GM18498 (cell line): ENCODE measurements around the gene NELL1.
A peak's percentile ranks its signal among the peaks of the same experiment; 100 is the strongest.

Experiments used
- ATAC-seq: cut with Tn5 transposase; IDR thresholded peaks from one replicate; pipeline ENCODE4 v1.9.1; 2021; ENCODE audit warnings: mild to moderate bottlenecking, moderate library complexity; ENCODE audit not compliant: unreplicated experiment

The NELL1 gene

GRCh38 chr11:21405422-21405821 lies 736.0 kb downstream of the NELL1 start:
- no peak for ATAC-seq

DNA sequence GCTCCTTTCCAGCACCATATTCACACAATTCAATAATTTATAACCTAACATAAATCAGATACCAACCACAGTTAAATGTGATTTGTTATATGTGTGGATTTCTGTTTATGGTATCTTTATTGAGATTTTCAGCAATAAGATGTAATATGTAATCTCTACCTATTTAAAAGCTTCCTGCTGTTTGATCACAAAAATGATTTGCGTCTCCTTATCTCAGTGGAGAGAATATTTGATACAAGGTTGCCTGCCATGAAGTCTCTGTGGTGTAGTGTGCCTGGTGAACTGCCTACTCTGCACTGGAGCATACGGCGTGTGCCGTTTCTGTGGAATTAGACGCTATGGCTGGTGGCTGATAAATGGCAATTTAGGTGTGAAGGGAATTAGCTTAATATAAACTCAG lies 741.1 kb downstream of the NELL1 start:
- no peak for ATAC-seq

GRCh38 chr11:21411104-21411503 lies 741.7 kb downstream of the NELL1 start:
- ATAC-seq = no peak

- no peak for ATAC-seq
Measured at GRCh38 chr11:21411597-21411996, 742.2 kb downstream of the NELL1 start.

DNA sequence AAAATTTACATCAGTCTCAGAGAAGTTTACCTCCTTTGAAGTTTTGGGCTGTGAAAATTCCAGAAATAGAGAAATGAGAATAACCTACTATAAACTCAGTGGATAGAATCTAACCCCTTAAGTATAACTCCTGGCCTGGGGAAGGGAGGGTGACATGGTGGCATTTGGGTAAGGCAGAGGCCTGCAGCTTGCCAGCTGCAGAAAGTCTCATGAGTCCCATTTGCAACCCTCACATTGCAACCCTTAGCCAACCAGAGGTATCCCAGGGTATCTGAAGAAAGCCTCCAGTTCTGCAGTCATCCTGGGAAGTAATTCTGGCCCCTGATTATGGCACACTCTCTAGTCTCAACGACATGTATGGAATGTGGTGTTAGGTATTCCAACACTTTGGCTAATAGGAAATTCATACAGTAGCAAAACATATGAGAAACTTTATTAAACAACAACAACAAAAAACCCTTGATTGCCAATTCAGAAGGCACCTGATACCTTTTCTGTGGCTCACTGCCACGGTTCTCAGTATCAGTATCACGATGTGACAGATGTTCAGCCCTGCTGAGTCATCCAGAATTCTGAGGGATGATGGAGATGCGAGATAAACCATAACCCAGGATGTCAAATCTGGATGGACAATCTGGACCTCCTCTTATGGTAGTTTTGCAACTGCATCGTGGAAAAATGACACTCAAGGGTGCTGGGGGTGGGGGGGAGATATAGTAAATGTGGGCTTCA lies 743.4 kb downstream of the NELL1 start:
- no peak for ATAC-seq

- no peak for ATAC-seq
Measured at GRCh38 chr11:21414953-21415352, 745.6 kb downstream of the NELL1 start.

- no peak for ATAC-seq
Measured at GRCh38 chr11:21415606-21416005, 746.2 kb downstream of the NELL1 start.

DNA sequence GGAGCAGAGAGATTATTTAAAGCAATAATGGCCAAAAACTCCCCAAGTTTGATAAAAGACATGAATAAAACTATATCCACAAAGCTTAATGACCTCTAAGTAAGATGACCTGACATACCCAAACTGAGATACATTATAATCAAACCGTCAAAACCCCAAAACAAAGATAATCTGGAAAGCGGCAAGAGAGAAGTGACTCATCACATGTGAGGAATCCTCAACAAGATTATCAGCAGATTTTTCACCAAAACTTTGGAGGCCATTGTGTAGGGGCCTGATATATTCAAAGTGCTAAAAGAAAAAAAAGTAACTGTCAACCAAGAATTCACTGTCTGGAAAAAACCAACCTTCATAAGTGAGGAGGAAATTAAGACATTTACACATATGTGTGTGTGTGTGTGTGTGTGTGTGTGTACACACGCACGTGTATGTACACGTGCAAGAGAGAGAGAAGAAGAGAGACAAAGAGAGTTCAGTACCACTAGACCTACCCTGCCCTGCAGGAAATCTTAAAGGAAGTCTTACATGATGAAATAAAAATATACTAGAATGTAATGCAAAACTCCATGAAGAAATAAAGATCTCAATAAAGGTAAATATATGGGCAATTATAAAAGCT lies 752.4 kb downstream of the NELL1 start:
- ATAC-seq = no peak

DNA sequence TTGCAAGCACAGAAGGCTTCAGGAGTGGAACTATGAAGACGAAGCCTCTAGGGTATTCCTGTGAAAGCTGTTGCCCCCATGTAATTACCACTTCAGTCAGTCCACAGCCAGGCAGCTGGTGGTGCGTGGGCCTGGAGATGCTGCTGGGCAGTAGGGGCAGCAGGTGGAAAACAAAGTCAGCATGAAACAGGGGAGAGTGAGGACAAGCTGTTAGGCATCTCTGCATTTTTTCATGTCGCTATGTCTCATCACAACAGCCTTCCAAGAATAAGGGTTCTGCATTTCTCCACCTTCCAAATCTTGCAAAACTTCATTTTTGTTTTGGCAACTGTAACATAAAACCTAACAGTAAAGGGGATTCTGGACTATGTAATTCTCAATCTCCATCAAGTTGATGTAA lies 757.5 kb downstream of the NELL1 start:
- no peak for ATAC-seq

DNA sequence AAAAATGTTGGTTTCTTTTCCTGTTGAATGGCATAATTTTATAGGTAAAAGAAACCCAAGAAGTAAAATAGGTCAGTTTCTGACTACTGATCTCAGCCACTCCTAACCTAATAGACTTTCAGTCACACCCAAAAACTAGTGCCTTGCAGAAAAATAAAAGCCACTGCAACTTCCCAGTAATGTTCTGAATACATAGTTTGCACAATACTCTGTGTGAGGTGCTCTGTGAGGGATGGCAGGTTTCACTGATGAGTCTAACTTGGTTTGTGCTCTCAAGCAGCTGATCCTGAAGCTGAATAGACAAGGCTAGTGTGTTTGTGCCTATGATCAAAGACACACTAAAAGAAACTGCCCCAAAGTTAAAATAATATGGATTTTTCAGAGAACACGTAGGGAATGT lies 758.3 kb downstream of the NELL1 start:
- no peak for ATAC-seq

GRCh38 chr11:21428796-21429195 lies 759.4 kb downstream of the NELL1 start:
- no peak for ATAC-seq

GRCh38 chr11:21429401-21429800 lies 760.0 kb downstream of the NELL1 start:
- ATAC-seq = no peak

DNA sequence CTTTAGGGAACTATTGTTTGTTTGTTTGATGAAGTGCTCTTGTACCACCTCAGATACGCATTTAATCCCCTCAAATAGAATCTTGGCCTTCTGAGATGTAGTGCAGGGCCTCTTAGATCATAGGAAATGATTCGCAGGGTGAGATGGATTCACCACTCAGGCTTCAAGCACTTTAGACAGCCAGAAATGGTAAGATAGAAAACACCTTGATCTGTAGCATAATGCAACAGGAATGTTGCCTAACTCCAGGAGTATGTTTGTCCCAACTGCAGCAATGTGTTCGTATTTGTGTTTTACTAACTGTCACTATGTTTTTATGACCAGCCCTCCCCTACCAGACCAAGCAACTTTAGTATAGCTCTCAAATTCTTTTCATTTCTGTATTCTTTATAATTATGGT lies 761.2 kb downstream of the NELL1 start:
- ATAC-seq = no peak

GRCh38 chr11:21446939-21447590 lies 777.7 kb downstream of the NELL1 start:
- peak; percentile 68 for ATAC-seq

GRCh38 chr11:21447871-21448270 lies 778.5 kb downstream of the NELL1 start:
- ATAC-seq = no peak

DNA sequence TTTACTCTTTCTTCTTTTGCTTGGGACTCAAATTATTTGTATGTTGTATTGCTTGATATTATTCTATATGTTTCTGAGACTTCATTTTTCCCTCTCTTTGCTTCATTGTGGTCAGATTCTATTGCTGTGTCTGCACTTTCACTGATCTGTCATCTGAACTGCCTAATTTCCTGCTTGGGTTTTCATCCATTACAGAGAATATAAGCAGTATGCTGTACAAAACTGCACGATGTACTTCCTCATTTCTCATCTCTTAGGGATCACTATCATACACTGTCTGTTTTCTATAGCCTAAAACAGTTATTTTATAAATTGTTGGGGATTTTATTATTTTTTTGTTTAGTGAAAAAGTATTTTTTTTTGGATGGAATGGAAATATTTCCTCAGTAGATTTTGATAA lies 786.8 kb downstream of the NELL1 start:
- ATAC-seq = no peak

DNA sequence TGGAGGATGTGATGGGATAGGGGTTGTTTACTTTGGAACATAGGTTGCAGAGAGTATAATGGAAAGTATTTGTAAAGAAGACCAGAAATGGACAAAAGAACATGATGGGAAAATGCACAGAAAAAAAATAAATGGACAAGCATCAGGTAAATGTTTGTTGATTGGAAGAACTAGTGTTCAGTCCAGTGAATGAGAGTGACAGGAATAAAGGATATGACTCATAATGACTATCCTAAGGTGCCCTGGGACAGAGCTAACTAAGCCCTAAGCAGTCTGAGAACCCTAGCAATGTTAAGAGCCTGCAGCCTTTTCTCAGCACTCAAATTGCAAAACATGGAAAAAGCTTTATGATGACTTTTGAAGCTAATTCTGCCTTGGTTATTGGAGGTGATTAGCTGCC lies 790.7 kb downstream of the NELL1 start:
- no peak for ATAC-seq

DNA sequence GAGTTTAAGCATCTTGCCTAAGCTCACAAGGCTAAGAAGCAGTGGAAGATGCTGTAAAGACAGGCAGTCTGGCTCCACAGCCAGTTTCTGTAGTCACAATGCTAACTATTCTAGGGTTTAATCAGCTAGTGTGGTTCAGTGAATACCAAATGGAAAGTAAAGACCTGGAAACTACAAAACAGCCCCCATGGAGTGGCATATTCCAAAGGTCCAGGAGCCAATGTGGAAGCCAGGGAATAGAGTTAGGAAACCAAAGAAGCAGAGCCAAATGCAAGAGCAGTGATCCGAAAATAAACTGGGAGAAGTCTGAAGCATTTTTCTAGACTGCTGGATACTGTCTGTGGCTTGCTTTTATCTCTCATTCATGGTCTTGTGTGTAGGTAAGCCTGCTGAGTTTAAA lies 792.3 kb downstream of the NELL1 start:
- no peak for ATAC-seq

- no peak for ATAC-seq
Measured at GRCh38 chr11:21464601-21465193, 795.3 kb downstream of the NELL1 start.

GRCh38 chr11:21465203-21465602 lies 795.8 kb downstream of the NELL1 start:
- ATAC-seq = no peak

DNA sequence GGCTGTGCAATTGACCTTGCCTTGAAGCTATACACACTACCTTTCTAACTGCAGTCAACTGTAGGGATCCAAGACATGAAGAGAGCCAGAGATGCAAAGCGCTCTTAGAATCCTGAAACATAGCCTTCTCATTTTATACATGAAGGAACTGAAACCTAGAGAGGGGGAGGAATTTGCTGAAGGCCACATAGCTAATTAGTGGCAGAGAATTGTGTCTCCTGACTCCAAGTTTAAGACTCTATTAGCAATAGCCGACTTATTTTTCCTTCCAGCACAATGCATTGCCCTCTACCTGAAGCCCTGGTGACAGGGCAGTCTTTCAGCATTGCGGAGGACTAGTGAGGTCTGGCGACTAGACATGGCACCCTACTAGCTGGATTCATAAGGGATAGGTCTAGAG lies 796.5 kb downstream of the NELL1 start:
- no peak for ATAC-seq

DNA sequence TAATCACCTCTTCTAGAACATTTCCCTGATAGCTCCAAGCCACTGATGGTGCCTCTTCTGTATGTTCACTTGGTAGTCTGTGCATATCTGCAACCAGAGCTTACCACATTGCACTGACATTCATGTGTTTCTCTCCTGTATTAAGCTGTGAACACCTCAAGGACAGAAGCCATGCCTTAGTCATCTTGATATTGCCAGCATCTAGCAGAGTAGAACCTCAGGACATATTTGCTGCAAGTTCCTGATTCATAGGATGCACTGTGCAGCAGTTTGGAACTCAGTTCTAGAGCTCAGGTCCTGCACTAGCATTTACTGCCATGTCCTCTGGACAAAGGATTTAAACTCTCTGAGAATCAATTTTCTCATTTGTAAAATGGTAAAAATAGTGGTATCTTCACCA lies 801.1 kb downstream of the NELL1 start:
- no peak for ATAC-seq
